Measurements from ENCODE around the gene SLAIN2. TPM values are rescaled to one million over a fixed set of nuclear protein-coding genes. Genes with fewer than 3 reads are reported as not detected.

SLAIN2 gene
- total and polyA plus RNA-seq, 2 of the 4 experiments (the other 2 are of a cell fraction), result 23.3 to 53.0 TPM

DNA sequence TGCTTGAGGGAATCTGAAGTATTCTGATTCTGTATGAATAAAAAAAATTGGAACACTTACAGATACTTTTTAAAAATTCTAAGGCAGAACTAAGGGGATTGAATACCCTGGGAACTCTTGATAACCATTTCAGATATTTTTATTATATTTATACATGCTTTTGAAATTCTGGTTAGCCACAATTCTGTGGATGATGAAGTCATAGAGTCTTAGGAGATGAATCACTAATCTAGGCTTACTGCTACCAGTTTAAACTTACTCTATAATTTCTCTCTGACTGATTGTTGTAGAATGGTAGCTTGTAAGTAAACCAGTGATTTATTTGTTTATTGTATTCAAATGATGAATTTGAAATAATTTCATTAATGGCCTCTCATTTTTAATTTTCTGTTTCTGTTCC, 11.4 kb upstream of the SLAIN2 start:
- H2BK120ac ChIP-seq (ENCODE audit: low read depth, low read length), result peak overlapping the region; percentile 64
- H3K14ac ChIP-seq (replicated peaks; ENCODE audit: low read depth, low read length), result no peak overlapping the region
- H2AK5ac ChIP-seq (ENCODE audit: low read depth, low read length), result no peak overlapping the region
- no peak overlapping the region for H2AK9ac ChIP-seq (replicated peaks; ENCODE audit: low read depth, low read length, poor library complexity)
- TF ChIP-seq MXI1 (IDR thresholded peaks at IDR 0.05; ENCODE audit: borderline replicate concordance, low read depth, low read length) (no peak), RAD21 (IDR thresholded peaks at IDR 0.05; ENCODE audit: low read length) (no peak), CHD1 (IDR thresholded peaks at IDR 0.05; ENCODE audit: low read depth, low read length) (no peak), POLR2A (IDR thresholded peaks at IDR 0.05; ENCODE audit: low read depth, low read length) (no peak), MAFK (IDR thresholded peaks at IDR 0.05; ENCODE audit: low read depth, low read length) (no peak), BHLHE40 (IDR thresholded peaks at IDR 0.05; ENCODE audit: low read depth, low read length) (no peak), RFX5 (IDR thresholded peaks at IDR 0.05; ENCODE audit: low read depth, low read length) (no peak), RCOR1 (IDR thresholded peaks at IDR 0.05; ENCODE audit: insufficient replicate concordance, low read length) (no peak), NFE2L2 (IDR thresholded peaks at IDR 0.05; ENCODE audit: low read depth, low read length) (no peak), CEBPB (IDR thresholded peaks at IDR 0.05; ENCODE audit: low read depth, low read length) (peak; percentile 28; the same call in 1 of the 2 replicates), SMC3 (IDR thresholded peaks at IDR 0.05; ENCODE audit: low read depth, low read length) (no peak), MAZ (IDR thresholded peaks at IDR 0.05; ENCODE audit: borderline replicate concordance, low read depth, low read length) (no peak), FOS (IDR thresholded peaks at IDR 0.05; ENCODE audit: low read depth, low read length) (peak; percentile 67; the same call in 1 of the 2 replicates)
- TF ChIP-seq, protein P1, sequence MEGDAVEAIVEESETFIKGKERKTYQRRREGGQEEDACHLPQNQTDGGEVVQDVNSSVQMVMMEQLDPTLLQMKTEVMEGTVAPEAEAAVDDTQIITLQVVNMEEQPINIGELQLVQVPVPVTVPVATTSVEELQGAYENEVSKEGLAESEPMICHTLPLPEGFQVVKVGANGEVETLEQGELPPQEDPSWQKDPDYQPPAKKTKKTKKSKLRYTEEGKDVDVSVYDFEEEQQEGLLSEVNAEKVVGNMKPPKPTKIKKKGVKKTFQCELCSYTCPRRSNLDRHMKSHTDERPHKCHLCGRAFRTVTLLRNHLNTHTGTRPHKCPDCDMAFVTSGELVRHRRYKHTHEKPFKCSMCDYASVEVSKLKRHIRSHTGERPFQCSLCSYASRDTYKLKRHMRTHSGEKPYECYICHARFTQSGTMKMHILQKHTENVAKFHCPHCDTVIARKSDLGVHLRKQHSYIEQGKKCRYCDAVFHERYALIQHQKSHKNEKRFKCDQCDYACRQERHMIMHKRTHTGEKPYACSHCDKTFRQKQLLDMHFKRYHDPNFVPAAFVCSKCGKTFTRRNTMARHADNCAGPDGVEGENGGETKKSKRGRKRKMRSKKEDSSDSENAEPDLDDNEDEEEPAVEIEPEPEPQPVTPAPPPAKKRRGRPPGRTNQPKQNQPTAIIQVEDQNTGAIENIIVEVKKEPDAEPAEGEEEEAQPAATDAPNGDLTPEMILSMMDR (conservative IDR thresholded peaks at IDR 0.05; ENCODE audit: low read depth, low read length), result no peak
- TF ChIP-seq, protein P2, sequence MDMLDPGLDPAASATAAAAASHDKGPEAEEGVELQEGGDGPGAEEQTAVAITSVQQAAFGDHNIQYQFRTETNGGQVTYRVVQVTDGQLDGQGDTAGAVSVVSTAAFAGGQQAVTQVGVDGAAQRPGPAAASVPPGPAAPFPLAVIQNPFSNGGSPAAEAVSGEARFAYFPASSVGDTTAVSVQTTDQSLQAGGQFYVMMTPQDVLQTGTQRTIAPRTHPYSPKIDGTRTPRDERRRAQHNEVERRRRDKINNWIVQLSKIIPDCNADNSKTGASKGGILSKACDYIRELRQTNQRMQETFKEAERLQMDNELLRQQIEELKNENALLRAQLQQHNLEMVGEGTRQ (IDR thresholded peaks at IDR 0.05; ENCODE audit: low read depth, low read length), result no peak
- TF ChIP-seq, protein P3, sequence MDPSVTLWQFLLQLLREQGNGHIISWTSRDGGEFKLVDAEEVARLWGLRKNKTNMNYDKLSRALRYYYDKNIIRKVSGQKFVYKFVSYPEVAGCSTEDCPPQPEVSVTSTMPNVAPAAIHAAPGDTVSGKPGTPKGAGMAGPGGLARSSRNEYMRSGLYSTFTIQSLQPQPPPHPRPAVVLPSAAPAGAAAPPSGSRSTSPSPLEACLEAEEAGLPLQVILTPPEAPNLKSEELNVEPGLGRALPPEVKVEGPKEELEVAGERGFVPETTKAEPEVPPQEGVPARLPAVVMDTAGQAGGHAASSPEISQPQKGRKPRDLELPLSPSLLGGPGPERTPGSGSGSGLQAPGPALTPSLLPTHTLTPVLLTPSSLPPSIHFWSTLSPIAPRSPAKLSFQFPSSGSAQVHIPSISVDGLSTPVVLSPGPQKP (IDR thresholded peaks at IDR 0.05; ENCODE audit: borderline replicate concordance, low read depth, low read length), result no peak
- no peak overlapping the region for H3K27ac ChIP-seq (ENCODE audit: insufficient read depth, low read length)
- H4K20me1 ChIP-seq (ENCODE audit: insufficient read depth, low read length), result no peaks in the 10 kb centered on the region
- H3K56ac ChIP-seq (ENCODE audit: extremely low read depth, insufficient read depth, low read length), result no peak overlapping the region
- H2BK20ac ChIP-seq (ENCODE audit: low read depth, low read length), result 0 out of 2 replicates have a peak overlapping the region, but pooled peaks have one; percentile 48
- no peak overlapping the region for H3K23ac ChIP-seq (ENCODE audit: low read depth, low read length)
- POLR2A ChIA-PET (ENCODE audit: unreplicated experiment), result no interaction called here
- H3K18ac ChIP-seq (ENCODE audit: low read depth, low read length), result no peak overlapping the region
- H4K8ac ChIP-seq (ENCODE audit: low read depth in 2 of 2, low read length in 2 of 2), result no peak overlapping the region; a peak in 1 of 4 replicates
- H3K4me3 ChIP-seq (ENCODE audit: insufficient read depth, low read depth, low read length), result no peak overlapping the region
- H3K4me1 ChIP-seq (ENCODE audit: control insufficient read depth, insufficient read depth, low read length), result peaks cover 9% of the 10 kb centered on the region
- BruUV-seq (replicated peaks), result no TSS peak
- no peaks in the 10 kb centered on the region for H3K79me1 ChIP-seq (ENCODE audit: low read depth in 1 of 2, low read length in 2 of 2)
- H4K5ac ChIP-seq (ENCODE audit: low read depth, low read length), result no peak overlapping the region
- H2BK15ac ChIP-seq (ENCODE audit: low read depth, low read length), result no peak overlapping the region
- dilution Hi-C loops (cut with HindIII; ENCODE audit: low sequenced_read_pairs, unreplicated experiment) (no loop called here), intact Hi-C loops (cut with micrococcal nuclease) (no loop called here), in situ Hi-C loops (cut with MboI; ENCODE audit: low sequenced_read_pairs) (no loop called here)
- peaks cover 7% of the 10 kb centered on the region; the same call in 1 of the 2 replicates for H3K9me1 ChIP-seq (ENCODE audit: insufficient read depth, low read length)
- ATAC-seq (ENCODE audit: low read depth), result peak; percentile 73
- H2BK5ac ChIP-seq (ENCODE audit: low read depth, low read length, poor library complexity, severe bottlenecking), result peak overlapping the region; percentile 74
- H3K4me2 ChIP-seq (ENCODE audit: low read depth, low read length), result peak overlapping the region; percentile 64; the same call in 1 of the 2 replicates
- no peak overlapping the region for H2AFZ ChIP-seq (replicated peaks; ENCODE audit: low read length, poor library complexity)
- no peaks in the 10 kb centered on the region for H3K27me3 ChIP-seq (ENCODE audit: control insufficient read depth, insufficient read depth, low read length)
- no peaks in the 10 kb centered on the region for H3K9me3 ChIP-seq (ENCODE audit: control insufficient read depth, insufficient read depth, low read length)
- no peak overlapping the region for H3K9ac ChIP-seq (ENCODE audit: low read depth, low read length)
- H3K36me3 ChIP-seq (ENCODE audit: control insufficient read depth, insufficient read depth, low read length), result no peaks in the 10 kb centered on the region
- CTCF ChIA-PET, result no interaction called here
- peak; percentile 91 for DNase-seq
- no peak overlapping the region for H4K91ac ChIP-seq (ENCODE audit: insufficient read depth, low read depth, low read length)
- H3K4ac ChIP-seq (ENCODE audit: low read depth, low read length), result no peak overlapping the region
